ENCODE results near the gene AANAT.

DNA sequence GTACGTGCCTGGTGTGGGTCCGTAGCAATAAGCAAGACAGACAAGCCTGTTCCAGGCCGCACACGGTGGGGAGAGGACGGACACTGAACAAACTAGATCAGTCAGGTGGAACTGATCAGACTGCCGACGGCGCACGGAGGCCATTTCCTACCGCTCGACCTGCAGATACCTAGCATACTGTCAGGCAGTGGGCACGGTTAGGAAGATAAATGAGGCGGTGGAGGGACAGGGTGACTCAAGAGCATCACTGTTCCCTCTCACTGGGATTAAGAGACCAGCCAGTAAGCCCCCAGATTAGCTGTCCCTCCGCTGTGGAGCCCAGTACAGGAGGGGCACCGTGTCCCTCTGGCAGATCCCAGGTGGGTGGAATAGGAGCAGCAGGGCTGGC lies 4.8 kb downstream of the AANAT start:
- no peak for TF ChIP-seq POLR2A (IDR thresholded peaks at IDR 0.05)
- TF ChIP-seq, protein P1, sequence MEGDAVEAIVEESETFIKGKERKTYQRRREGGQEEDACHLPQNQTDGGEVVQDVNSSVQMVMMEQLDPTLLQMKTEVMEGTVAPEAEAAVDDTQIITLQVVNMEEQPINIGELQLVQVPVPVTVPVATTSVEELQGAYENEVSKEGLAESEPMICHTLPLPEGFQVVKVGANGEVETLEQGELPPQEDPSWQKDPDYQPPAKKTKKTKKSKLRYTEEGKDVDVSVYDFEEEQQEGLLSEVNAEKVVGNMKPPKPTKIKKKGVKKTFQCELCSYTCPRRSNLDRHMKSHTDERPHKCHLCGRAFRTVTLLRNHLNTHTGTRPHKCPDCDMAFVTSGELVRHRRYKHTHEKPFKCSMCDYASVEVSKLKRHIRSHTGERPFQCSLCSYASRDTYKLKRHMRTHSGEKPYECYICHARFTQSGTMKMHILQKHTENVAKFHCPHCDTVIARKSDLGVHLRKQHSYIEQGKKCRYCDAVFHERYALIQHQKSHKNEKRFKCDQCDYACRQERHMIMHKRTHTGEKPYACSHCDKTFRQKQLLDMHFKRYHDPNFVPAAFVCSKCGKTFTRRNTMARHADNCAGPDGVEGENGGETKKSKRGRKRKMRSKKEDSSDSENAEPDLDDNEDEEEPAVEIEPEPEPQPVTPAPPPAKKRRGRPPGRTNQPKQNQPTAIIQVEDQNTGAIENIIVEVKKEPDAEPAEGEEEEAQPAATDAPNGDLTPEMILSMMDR (IDR thresholded peaks at IDR 0.05): no peak
